ENCODE measurements around the gene TMOD3. TPM values are rescaled to one million over a fixed set of nuclear protein-coding genes. Genes with fewer than 3 reads are reported as not detected.
A peak's percentile ranks its signal among the peaks of the same experiment; 100 is the strongest.

Gene TMOD3
- total RNA-seq, 1 experiment from 2014 or later, result 44.3 TPM

DNA sequence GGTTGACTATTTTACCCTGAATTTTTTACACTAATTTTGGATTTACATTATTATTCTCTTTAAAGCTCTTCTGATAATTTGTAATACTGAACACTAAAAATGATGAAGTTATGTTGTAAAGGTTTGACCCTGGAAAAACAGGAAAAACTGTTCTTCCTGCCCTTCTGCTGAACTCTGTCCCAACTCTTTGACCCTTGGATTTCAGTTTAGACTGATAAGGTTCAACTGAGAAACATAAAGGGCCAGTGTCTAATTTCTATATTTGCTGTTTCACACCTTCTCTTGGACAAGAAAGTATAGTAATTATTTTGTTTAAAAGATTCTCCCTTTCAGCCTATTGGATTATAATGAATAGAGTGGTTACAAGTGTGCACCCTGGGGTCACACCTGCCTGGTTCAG lies 12.8 kb upstream of the TMOD3 start:
- in situ Hi-C loops (cut with HindIII; ENCODE audit: low pct_unique_long_range_greater_than_20kb, low sequenced_read_pairs), result no loop called here
- DNase-seq (ENCODE audit: low read depth), result no peak

DNA sequence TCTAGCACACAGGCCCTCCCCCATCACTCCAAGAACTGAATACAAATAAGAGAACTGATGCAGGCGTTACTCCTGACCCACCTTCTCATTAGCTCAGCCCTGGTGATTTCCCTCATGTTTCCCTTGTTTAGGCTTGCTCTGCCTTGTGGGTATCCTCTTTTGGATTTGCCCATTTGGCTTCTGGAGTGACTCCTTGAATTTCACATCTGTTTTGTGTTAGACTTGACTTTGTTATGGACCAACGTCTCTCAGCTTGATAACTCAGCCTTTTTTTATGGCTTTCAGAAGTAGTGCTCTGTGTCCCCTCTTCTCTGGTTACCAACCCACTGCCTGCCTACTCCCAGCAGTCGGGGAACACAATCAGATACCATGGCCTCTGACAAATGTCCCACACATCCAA lies 11.3 kb upstream of the TMOD3 start:
- in situ Hi-C loops (cut with HindIII; ENCODE audit: low pct_unique_long_range_greater_than_20kb, low sequenced_read_pairs), result no loop called here
- no peak for DNase-seq (ENCODE audit: low read depth)

DNA sequence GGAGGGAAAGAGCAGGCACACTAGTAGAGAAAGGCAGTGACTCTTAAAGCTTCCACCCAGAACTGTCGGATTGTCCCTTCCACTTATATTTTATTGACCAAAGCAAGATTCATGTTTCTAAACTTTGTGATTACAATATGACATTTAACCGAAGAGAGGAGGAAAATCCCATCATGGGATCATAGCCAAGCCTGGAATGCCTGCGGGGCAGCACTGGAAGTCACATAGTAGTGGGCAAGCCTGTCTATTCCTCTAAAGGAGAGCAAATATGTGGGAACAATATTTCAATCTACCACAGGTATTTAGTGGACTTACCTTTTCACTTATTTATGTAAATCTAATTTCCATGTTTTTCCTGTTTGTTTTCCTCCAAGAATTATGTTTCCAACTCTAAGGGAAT lies 3.8 kb upstream of the TMOD3 start:
- DNase-seq (ENCODE audit: low read depth), result no peak
- in situ Hi-C loops (cut with HindIII; ENCODE audit: low pct_unique_long_range_greater_than_20kb, low sequenced_read_pairs), result no loop called here

GRCh38 chr15:51828621-51829375 lies 655 bp upstream of the TMOD3 start:
- peak; percentile 56 for DNase-seq (ENCODE audit: low read depth)
- in situ Hi-C loops (cut with HindIII; ENCODE audit: low pct_unique_long_range_greater_than_20kb, low sequenced_read_pairs), result no loop called here

GRCh38 chr15:51830276-51830806 lies 888 bp downstream of the TMOD3 start:
- in situ Hi-C loops (cut with HindIII; ENCODE audit: low pct_unique_long_range_greater_than_20kb, low sequenced_read_pairs), result no loop called here
- DNase-seq (ENCODE audit: low read depth), result no peak

DNA sequence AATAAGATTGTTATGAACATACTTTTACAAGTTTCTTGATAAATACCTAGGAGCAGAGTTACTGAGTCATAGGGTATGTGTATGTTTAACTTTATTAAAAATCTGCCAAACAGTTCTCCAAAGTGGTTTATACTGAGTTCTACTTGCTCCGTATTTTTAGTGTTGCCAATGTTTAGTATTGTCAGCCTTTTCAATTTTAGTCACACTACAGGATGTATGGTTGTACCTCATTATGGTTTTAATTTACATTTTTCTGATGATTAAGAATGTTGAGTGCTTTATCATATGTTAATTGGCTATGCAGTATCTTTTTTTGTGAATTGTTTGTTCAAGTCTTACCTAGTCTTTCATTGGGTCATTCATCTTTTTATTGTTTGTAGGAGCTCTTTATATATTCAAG lies 4.3 kb downstream of the TMOD3 start:
- no peak for DNase-seq (ENCODE audit: low read depth)
- in situ Hi-C loops (cut with HindIII; ENCODE audit: low pct_unique_long_range_greater_than_20kb, low sequenced_read_pairs), result no loop called here

- peak; percentile 25 for DNase-seq (ENCODE audit: low read depth)
- in situ Hi-C loops (cut with HindIII; ENCODE audit: low pct_unique_long_range_greater_than_20kb, low sequenced_read_pairs), result no loop called here
Measured at GRCh38 chr15:51837792-51838251, 8.4 kb downstream of the TMOD3 start.

DNA sequence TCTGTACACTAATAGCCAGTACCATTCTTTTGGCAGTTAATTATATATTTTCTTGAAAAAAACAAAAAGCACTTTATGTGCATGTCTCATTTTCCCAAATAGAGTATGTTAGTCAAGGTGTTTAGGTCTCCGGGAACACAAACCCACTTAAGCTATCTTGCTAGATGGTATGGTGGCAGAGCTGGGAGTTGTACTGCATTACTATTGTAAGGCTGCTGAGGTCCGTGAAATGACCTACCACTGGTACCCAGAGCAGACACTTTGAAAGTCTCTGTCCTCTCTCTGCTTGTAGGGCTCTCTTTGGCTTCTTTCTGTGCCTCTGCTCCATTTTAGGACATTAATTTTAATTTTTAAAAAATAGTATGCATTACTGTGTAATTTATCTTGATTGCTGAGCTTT lies 8.8 kb downstream of the TMOD3 start:
- no peak for DNase-seq (ENCODE audit: low read depth)
- in situ Hi-C loops (cut with HindIII; ENCODE audit: low pct_unique_long_range_greater_than_20kb, low sequenced_read_pairs), result no loop called here

- in situ Hi-C loops (cut with HindIII; ENCODE audit: low pct_unique_long_range_greater_than_20kb, low sequenced_read_pairs), result no loop called here
- no peak for DNase-seq (ENCODE audit: low read depth)
Measured at GRCh38 chr15:51840692-51841091, 11.2 kb downstream of the TMOD3 start.

DNA sequence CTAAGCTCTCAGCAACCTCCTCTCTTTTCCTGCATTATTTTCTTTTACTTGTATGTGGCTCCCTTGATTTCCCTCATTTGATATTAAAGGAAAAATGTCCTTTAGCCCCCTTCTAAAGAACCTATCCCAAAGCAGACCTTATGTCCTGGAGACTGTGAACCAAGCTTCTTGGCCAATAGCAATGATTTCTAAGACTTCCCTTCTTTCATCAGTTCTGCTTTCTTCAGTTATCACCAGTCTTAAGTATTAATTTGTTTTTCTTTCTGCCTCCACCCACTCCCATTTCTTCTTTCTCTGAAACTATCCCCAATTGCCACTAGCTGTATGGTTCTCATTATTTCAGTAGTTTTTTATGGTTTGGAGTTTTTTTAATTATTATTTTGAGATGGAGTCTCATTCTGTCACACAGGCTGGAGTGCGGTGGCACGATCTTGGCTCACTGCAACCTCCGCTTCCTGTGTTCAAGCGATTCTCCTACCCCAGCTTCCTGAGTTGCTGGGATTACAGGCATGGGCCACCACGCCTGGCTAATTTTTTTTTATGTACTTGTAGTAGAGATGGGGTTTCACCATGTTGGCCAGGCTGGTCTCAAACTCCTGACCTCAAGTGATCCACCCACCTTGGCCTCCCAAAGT lies 12.1 kb downstream of the TMOD3 start:
- in situ Hi-C loops (cut with HindIII; ENCODE audit: low pct_unique_long_range_greater_than_20kb, low sequenced_read_pairs), result no loop called here

GRCh38 chr15:51842265-51842664 lies 12.8 kb downstream of the TMOD3 start:
- DNase-seq (ENCODE audit: low read depth), result no peak
- in situ Hi-C loops (cut with HindIII; ENCODE audit: low pct_unique_long_range_greater_than_20kb, low sequenced_read_pairs), result no loop called here

More for the DNA sequence above, 12.1 kb downstream of the TMOD3 start:
- DNase-seq (ENCODE audit: low read depth), result no peak

- in situ Hi-C loops (cut with HindIII; ENCODE audit: low pct_unique_long_range_greater_than_20kb, low sequenced_read_pairs), result no loop called here
- peak; percentile 44 for DNase-seq (ENCODE audit: low read depth)
Measured at GRCh38 chr15:51842852-51843737, 13.6 kb downstream of the TMOD3 start.

GRCh38 chr15:51844747-51845426 lies 15.4 kb downstream of the TMOD3 start:
- in situ Hi-C loops (cut with HindIII; ENCODE audit: low pct_unique_long_range_greater_than_20kb, low sequenced_read_pairs), result no loop called here
- DNase-seq (ENCODE audit: low read depth), result no peak

DNA sequence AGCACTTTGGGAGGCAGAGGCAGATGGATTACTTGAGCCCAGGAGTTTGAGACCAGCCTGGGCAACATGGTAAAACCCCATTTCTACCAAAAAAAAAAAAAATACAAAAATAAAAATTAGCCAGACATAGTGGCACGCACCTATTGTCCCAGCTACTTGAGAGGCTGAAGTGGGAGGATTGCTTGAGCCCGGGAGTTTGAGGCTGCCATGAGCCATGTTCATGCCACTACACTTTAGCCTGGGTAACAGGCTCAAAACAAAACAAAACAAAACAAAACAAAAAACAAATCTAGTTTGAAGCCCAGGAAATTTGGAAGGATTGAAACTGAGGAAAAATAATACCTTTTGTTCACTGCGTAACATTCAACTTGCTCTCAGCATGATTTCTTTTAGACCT lies 16.6 kb downstream of the TMOD3 start:
- DNase-seq (ENCODE audit: low read depth), result no peak
- in situ Hi-C loops (cut with HindIII; ENCODE audit: low pct_unique_long_range_greater_than_20kb, low sequenced_read_pairs), result no loop called here

DNA sequence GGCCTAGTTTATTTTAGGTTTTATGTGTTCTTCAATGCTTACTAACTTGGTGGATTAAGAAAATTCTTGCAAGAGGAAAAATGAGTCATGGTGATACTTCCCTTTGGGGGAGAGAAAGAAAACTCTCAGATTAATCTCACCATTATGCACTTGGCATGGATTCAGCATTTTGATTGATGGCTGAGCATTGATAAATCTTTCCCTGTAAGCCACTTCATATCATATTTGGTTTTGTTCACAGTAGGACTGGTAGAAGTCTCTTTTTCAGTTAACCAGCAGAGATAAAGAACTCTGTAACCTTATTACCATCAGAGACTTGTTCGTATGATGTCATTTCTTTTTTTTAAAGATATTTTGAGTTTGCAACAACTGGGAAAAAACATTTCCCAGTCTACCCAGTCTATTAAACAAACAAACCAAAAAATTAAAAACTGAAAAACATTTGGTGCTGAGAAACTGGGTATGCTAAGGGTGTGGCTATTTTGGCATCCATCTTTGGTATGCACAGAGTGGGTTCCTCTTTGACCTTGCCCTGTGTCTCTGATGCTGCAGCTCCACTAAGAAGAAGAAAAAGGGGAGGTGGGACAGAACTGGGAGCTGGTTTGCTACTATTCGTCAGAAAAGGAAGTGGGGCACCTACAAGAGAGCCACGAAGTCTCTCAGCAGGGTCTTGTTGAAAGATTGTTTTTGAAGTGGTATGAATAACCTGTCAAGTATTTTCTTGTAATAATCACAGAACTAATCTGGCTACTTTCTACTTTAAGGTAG lies 17.2 kb downstream of the TMOD3 start:
- DNase-seq (ENCODE audit: low read depth), result peak; percentile 23
- in situ Hi-C loops (cut with HindIII; ENCODE audit: low pct_unique_long_range_greater_than_20kb, low sequenced_read_pairs), result no loop called here

DNA sequence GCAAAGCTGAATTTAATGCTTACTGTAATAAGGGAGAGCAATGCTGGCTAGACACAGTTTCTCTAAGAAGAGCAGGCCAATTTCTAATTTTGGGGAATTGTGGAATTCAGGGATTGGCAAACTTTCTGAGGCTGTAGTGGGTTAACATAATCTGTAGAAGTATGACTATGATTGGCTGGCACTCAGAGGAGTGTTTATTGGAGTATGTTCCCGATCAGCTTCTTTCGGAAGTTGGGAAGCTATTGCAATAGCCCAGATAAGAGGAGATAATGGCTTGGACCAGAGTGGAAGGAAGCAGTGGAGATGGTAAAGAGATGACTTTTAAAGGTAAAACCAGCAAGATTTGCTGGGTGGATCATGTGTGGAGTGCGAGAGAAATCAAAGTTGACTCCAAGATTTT lies 19.4 kb downstream of the TMOD3 start:
- no peak for DNase-seq (ENCODE audit: low read depth)
- in situ Hi-C loops (cut with HindIII; ENCODE audit: low pct_unique_long_range_greater_than_20kb, low sequenced_read_pairs), result no loop called here

DNA sequence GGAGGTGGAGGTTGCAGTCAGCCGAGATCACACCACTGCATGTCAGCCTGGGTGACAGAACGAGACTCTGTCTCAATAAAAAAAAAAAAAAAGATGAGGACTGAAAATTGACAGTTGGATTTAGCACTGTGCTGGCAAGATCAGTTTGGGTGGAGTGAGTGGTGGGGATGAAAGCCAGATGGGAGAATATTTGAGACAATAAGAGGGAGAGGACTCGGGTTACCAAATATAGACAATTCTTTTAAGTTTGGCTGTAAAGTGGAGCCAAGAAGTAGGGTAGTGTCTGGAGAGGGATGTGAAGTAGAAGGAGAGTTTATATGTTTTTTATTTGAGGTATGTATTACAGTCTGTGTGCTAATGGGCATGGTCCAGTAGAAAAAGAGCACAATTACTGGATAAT lies 20.4 kb downstream of the TMOD3 start:
- in situ Hi-C loops (cut with HindIII; ENCODE audit: low pct_unique_long_range_greater_than_20kb, low sequenced_read_pairs), result no loop called here

GRCh38 chr15:51853998-51854397 lies 24.5 kb downstream of the TMOD3 start:
- DNase-seq (ENCODE audit: low read depth), result no peak
- in situ Hi-C loops (cut with HindIII; ENCODE audit: low pct_unique_long_range_greater_than_20kb, low sequenced_read_pairs), result no loop called here

More for the DNA sequence above, 20.4 kb downstream of the TMOD3 start:
- DNase-seq (ENCODE audit: low read depth), result no peak
